Brain pericyte (primary cell): ENCODE measurements around the gene TMEM192.
"Not testable (repeated sequence)": the region's sequence is repeated elsewhere in the genome, so short reads cannot be mapped to it uniquely, and the experiment has no call there.

Experiments
- DNase-seq: peaks from one replicate; pipeline ENCODE4 v3.0.0-alpha.2; 2012; ENCODE audit warnings: low read depth, low spot score

Gene TMEM192

GRCh38 chr4:165094873-165095272, 17.8 kb downstream of the TMEM192 start:
- no peak for DNase-seq

GRCh38 chr4:165092187-165092586, 20.5 kb downstream of the TMEM192 start:
- not testable (repeated sequence) for DNase-seq

- DNase-seq: no peak
Measured at GRCh38 chr4:165088366-165088765, 24.3 kb downstream of the TMEM192 start.

GRCh38 chr4:165085946-165086345, 26.7 kb downstream of the TMEM192 start:
- DNase-seq: no peak

- DNase-seq: not testable (repeated sequence)
Measured at GRCh38 chr4:165084787-165085186, 27.9 kb downstream of the TMEM192 start.

- DNase-seq: no peak
Measured at GRCh38 chr4:165079476-165079875, 33.2 kb downstream of the TMEM192 start.

GRCh38 chr4:165077034-165077578, 35.6 kb downstream of the TMEM192 start:
- DNase-seq: no peak

GRCh38 chr4:165073346-165073745, 39.3 kb downstream of the TMEM192 start:
- DNase-seq: not testable (repeated sequence)

- no peak for DNase-seq
Measured at GRCh38 chr4:165070560-165070959, 42.1 kb downstream of the TMEM192 start.

GRCh38 chr4:165060938-165061337, 51.7 kb downstream of the TMEM192 start:
- DNase-seq: no peak

GRCh38 chr4:165059386-165059785, 53.3 kb downstream of the TMEM192 start:
- no peak for DNase-seq

- no peak for DNase-seq
Measured at GRCh38 chr4:165058666-165059065, 54.0 kb downstream of the TMEM192 start.

- no peak for DNase-seq
Measured at GRCh38 chr4:165055601-165056000, 57.1 kb downstream of the TMEM192 start.

- no peak for DNase-seq
Measured at GRCh38 chr4:165053645-165054044, 59.0 kb downstream of the TMEM192 start, which contains the start of gene TRIM75. Gene TRIM75, plus strand, starts transcription at chr4:165053866. Its CDS starts 5,282 bp downstream, at chr4:165059148.

- DNase-seq: no peak
Measured at GRCh38 chr4:165052627-165053026, 60.0 kb downstream of the TMEM192 start.

GRCh38 chr4:165048170-165048569, 64.5 kb downstream of the TMEM192 start:
- no peak for DNase-seq

GRCh38 chr4:165031436-165032211, 81.0 kb downstream of the TMEM192 start, which contains the start of gene TRIM60:
Gene TRIM60, plus strand, starts transcription at chr4:165031999. Its CDS starts 8,074 bp downstream, at chr4:165040073.
- DNase-seq: no peak

- no peak for DNase-seq
Measured at GRCh38 chr4:165027762-165028402, 84.8 kb downstream of the TMEM192 start.

GRCh38 chr4:165025782-165026181, 86.9 kb downstream of the TMEM192 start:
- DNase-seq: not testable (repeated sequence)
